RWPE2 (cell line): Measurements from ENCODE around the gene TFEC.

Experiments
- ATAC-seq: fragments of 200-7000 bp; cut with Tn5 transposase; 3 replicates; pipeline ENCODE4 v1.9.1; 2021; ENCODE audit warnings: low read depth
- DNase-seq: peaks from one replicate; pipeline ENCODE4 v3.0.0-alpha.2; 2020; ENCODE audit warnings: low spot score
- H3K27ac ChIP-seq: fragments of 450-650 bp; 2 replicates; pipeline ENCODE4 v1.5.1; 2017; ENCODE audit warnings: mild to moderate bottlenecking; ENCODE audit not compliant: poor library complexity, severe bottlenecking
- H3K27me3 ChIP-seq: fragments of 250-450 bp; sonication (Bioruptor Pico); 2 replicates; pipeline ENCODE4 v1.5.1; 2021; ENCODE audit warnings: mild to moderate bottlenecking, moderate library complexity; ENCODE audit not compliant: insufficient read depth, poor library complexity, severe bottlenecking
- H3K36me3 ChIP-seq: fragments of 250-450 bp; sonication (Bioruptor Pico); 2 replicates; pipeline ENCODE4 v1.5.1; 2020; ENCODE audit warnings: low read depth, mild to moderate bottlenecking, moderate library complexity
- H3K4me1 ChIP-seq: fragments of 250-450 bp; sonication (Bioruptor Pico); 2 replicates; pipeline ENCODE4 v1.5.1; 2021; ENCODE audit warnings: mild to moderate bottlenecking, moderate library complexity; ENCODE audit not compliant: insufficient read depth, poor library complexity, severe bottlenecking
- H3K4me3 ChIP-seq: fragments of 250-450 bp; sonication (Bioruptor Pico); 2 replicates; pipeline ENCODE4 v1.5.1; 2021; ENCODE audit warnings: mild to moderate bottlenecking, moderate library complexity; ENCODE audit not compliant: severe bottlenecking
- H3K9me3 ChIP-seq: fragments of 250-450 bp; sonication (Bioruptor Pico); 2 replicates; pipeline ENCODE4 v1.5.1; 2021; ENCODE audit warnings: mild to moderate bottlenecking, moderate library complexity; ENCODE audit not compliant: severe bottlenecking
- TF ChIP-seq, protein P1 (sequence below): fragments of 450-650 bp; IDR thresholded peaks from one replicate; pipeline ENCODE4 v1.5.1; 2017; ENCODE audit warnings: mild to moderate bottlenecking, moderate library complexity; ENCODE audit not compliant: poor library complexity, severe bottlenecking

The TFEC gene

DNA sequence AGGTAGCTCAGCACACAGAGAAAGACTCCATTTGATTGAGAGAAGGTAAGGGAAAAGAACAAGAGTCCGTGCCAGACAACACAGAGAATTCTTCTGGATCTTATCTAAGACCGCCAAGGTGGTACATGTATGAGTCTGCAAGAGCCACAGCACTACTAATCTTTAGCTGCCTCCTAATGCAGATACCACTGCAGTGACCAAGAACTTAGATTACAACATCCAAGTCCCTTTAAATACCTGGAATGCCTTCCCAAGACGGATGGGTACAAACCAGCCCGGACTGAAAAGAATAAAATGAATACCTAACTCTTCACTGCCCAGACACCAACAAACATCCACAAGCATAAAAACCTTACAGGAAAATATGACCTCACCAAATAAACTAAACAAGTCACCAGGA, 33.3 kb downstream of the TFEC start:
- Histone ChIP-seq H3K27ac (no peak overlapping the region), H3K27me3 (no peaks in the 10 kb centered on the region), H3K4me1 (no peaks in the 10 kb centered on the region), H3K36me3 (no peaks in the 10 kb centered on the region), H3K9me3 (no peaks in the 10 kb centered on the region), H3K4me3 (no peak overlapping the region)
- ATAC-seq (no peak), DNase-seq (no peak)
- TF ChIP-seq, protein P1, sequence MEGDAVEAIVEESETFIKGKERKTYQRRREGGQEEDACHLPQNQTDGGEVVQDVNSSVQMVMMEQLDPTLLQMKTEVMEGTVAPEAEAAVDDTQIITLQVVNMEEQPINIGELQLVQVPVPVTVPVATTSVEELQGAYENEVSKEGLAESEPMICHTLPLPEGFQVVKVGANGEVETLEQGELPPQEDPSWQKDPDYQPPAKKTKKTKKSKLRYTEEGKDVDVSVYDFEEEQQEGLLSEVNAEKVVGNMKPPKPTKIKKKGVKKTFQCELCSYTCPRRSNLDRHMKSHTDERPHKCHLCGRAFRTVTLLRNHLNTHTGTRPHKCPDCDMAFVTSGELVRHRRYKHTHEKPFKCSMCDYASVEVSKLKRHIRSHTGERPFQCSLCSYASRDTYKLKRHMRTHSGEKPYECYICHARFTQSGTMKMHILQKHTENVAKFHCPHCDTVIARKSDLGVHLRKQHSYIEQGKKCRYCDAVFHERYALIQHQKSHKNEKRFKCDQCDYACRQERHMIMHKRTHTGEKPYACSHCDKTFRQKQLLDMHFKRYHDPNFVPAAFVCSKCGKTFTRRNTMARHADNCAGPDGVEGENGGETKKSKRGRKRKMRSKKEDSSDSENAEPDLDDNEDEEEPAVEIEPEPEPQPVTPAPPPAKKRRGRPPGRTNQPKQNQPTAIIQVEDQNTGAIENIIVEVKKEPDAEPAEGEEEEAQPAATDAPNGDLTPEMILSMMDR: no peak

DNA sequence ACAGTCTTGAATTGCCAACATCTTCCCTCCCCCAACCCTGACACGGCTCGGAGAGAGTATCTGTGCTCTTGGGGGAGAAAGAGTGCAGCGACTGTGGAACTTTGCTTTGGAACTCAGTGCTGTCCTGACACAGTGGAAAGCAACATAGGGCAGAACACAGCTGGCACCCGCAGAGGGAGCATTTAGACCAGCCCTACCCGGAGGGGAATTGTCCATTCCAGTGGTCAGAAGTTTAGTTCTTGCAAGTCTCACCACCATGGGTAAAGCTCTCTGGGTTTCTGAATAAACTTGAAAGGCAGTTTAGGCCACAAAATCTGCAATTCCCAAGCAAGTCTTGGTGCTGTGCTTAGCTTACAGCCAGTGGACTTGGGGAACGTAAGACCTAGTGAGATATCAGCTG, 34.9 kb downstream of the TFEC start:
- H3K27me3 ChIP-seq: no peaks in the 10 kb centered on the region
- H3K9me3 ChIP-seq: no peaks in the 10 kb centered on the region
- no peak overlapping the region for H3K4me3 ChIP-seq
- H3K4me1 ChIP-seq: no peaks in the 10 kb centered on the region
- H3K27ac ChIP-seq: no peak overlapping the region
- DNase-seq (no peak), ATAC-seq (no peak)
- TF ChIP-seq, protein P1: no peak
- H3K36me3 ChIP-seq: no peaks in the 10 kb centered on the region

DNA sequence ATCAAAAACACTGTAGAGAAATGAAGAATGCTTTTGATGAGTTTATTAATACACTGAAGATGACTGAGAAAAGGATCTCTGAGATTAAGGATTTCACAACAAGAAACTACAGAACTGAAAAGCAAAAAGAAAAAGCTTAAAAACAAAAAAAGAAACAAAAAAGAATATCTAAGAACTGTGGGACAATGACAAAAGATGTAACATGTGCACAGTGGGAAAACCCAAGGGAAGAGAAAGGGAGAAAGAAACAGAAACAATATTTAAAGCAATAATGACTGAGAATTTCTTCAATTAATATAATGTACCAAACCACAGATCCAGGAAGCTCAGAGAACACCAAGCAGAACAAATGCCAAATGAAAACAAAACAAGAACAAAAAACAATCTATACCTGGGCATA, 42.2 kb downstream of the TFEC start:
- Histone ChIP-seq H3K27ac (no peak overlapping the region), H3K9me3 (no peaks in the 10 kb centered on the region), H3K4me3 (no peak overlapping the region), H3K36me3 (no peaks in the 10 kb centered on the region), H3K4me1 (no peaks in the 10 kb centered on the region), H3K27me3 (no peaks in the 10 kb centered on the region)
- ATAC-seq: no peak
- TF ChIP-seq, protein P1: no peak
- DNase-seq: no peak

DNA sequence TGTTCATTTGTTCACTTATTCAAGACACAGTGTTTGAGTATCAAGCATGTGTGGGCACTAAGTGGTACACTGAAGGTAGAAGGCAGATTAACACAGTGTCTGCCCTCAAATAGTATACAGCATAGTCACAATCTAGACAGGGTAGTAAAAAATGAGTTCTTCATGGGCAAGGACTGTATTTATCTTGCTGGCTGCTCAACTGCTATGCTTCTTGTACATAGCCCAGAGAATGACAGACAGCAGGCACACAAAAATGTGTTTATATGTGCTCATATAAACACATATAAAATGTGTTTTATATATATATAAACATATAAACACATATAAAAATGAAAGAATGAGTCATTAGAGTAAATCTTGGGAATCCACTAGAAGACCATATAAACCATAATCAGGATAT, 43.1 kb downstream of the TFEC start:
- ATAC-seq (no peak), DNase-seq (no peak)
- H3K9me3 ChIP-seq: no peaks in the 10 kb centered on the region
- H3K4me1 ChIP-seq: no peaks in the 10 kb centered on the region
- no peaks in the 10 kb centered on the region for H3K27me3 ChIP-seq
- H3K27ac ChIP-seq: no peak overlapping the region
- no peak overlapping the region for H3K4me3 ChIP-seq
- H3K36me3 ChIP-seq: no peaks in the 10 kb centered on the region
- TF ChIP-seq, protein P1: no peak

DNA sequence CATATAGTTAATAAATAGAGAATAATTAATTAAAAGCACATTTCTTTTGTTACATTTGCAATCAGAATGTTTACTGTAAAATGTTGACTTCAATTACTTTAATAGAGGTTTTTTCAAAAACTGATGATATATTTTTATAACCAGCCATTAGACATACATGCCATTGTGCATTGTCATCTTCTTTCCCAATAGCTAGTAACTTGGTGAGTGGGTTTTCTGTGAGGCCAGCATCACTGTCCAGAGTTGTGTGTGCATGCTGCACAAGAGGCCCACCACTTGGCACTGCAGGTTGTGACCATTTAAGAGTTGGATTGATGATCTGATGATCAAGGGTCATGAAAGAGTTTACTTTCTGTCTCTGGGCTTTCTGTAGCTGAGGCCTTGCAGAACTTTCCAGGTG, 46.5 kb downstream of the TFEC start:
- Histone ChIP-seq H3K9me3 (no peaks in the 10 kb centered on the region), H3K36me3 (no peaks in the 10 kb centered on the region), H3K4me1 (no peaks in the 10 kb centered on the region), H3K27ac (no peak overlapping the region), H3K27me3 (no peaks in the 10 kb centered on the region), H3K4me3 (no peak overlapping the region)
- ATAC-seq (no peak), DNase-seq (no peak)
- TF ChIP-seq, protein P1: no peak
